ENCODE results near the gene SERPINB1. TPM values are rescaled to one million over a fixed set of nuclear protein-coding genes. Genes with fewer than 3 reads are reported as not detected.
A peak's percentile ranks its signal among the peaks of the same experiment; 100 is the strongest.
"Not testable (repeated sequence)": the region's sequence is repeated elsewhere in the genome, so short reads cannot be mapped to it uniquely, and the experiment has no call there.

The SERPINB1 gene
- total RNA-seq, 1 experiment from 2014 or later: 2.3 TPM

DNA sequence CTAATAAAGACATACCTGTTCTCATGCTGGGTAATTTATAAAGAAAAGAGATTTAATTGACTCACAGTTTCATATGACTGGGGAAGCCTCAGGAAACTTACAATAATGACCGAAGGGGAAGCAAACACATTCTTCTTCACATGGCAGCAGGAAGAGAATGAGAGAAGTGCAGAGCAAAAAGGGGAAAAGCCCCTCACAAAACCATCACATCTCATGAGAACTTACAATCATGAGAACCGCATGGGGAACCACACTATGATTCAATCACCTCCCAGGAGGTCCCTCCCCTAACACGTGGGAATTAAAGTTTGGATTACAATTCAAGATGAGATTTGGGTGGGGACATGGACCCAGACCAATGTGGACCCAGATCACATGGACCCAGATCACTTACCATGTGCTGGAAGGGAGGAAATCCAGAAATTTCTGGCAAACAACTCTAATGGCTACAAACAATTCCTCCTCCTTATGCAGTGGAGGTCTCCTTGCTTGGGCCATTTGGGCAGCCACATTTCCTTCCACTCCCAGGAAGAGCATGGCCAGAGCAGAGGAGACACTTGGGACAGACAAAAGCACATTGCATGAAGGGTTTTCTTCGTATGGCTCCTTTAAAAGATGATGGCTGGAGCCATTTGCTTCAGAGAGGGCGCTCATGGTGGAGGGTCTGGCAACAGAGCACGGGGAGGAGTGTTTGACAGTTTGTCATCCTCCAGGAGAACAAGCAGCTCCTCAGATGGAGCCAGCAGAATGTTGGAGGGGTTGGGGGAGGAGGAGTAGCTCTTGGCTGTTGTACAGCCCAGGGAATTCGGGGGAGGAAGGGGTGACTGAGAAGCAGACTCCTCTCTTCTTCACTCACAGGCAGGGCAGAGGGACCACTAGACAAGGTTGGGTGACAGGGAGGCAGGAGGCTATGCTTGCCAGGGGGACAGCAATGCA lies 31.0 kb upstream of the SERPINB1 start:
- Histone ChIP-seq H3K4me1 (peaks cover 13% of the 10 kb centered on the region), H3K27me3 (no peaks in the 10 kb centered on the region), H3K27ac (no peak overlapping the region), H3K4me3 (no peak overlapping the region), H3K9me3 (replicated peaks) (0 out of 2 replicates have a peak, but pooled peaks cover 2% of the 10 kb centered on the region), H3K36me3 (no peaks in the 10 kb centered on the region)
- DNase-seq: no peak

GRCh38 chr6:2871953-2872352 lies 30.3 kb upstream of the SERPINB1 start:
- H3K9me3 ChIP-seq (replicated peaks): 0 out of 2 replicates have a peak, but pooled peaks cover 2% of the 10 kb centered on the region
- H3K27me3 ChIP-seq: no peaks in the 10 kb centered on the region
- no peak for DNase-seq
- H3K36me3 ChIP-seq: no peaks in the 10 kb centered on the region
- H3K4me3 ChIP-seq: no peak overlapping the region
- peaks cover 6% of the 10 kb centered on the region for H3K4me1 ChIP-seq
- H3K27ac ChIP-seq: no peak overlapping the region

DNA sequence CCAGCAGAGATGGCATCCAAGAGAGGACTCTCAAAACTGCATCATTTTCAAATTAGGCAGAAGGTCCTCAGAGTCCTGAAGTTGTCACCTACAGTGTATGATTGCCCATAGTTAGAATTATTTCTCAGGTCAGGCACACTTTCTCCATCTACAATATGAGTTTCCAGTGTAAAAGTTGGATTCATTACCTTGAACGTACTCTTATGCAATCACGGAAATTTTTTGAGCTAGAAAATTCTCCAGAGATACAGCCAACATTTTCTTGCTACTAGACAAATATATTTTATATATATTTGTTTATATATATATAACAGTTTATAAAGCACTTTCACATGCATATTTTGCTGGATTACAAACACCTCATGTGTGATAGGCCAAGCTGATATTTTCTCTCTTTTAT lies 29.4 kb upstream of the SERPINB1 start:
- H3K27me3 ChIP-seq: no peaks in the 10 kb centered on the region
- no peak for DNase-seq
- H3K9me3 ChIP-seq (replicated peaks): 0 out of 2 replicates have a peak, but pooled peaks cover 2% of the 10 kb centered on the region
- H3K4me3 ChIP-seq: no peak overlapping the region
- H3K27ac ChIP-seq: no peak overlapping the region
- H3K4me1 ChIP-seq: peaks cover 1% of the 10 kb centered on the region; the same call in 1 of the 2 replicates
- H3K36me3 ChIP-seq: no peaks in the 10 kb centered on the region

DNA sequence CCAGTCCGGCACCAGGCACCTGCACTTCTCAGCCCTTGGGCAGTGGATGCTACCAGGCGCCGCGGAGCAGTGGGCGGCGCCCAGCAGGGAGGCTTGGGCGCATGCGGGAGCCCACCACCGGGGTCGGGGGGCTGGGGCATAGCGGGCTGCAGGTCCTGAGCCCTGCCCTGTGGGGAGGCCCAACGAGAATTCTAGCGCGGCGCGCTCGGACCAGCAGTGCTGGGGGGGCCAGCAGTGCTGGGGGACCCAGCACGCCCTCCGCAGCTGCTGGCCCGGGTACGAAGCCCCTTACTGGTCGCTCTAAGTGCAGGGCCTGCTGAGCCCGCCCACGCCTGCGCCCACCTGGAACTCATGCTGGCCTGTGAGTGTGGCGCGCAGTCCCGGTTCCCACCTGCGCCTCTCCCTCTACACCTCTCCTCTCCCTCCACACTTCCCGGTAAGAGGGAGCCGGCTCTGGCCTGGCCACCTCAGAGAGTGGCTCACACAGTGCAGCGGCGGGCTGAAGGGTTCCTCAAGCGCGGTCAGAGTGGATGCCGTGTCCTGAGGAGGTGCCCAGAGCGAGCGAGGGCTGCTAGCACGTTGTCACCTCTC lies 28.5 kb upstream of the SERPINB1 start:
- H3K9me3 ChIP-seq (replicated peaks): 0 out of 2 replicates have a peak, but pooled peaks cover 2% of the 10 kb centered on the region
- no peak for DNase-seq
- H3K27me3 ChIP-seq: no peaks in the 10 kb centered on the region
- no peak overlapping the region for H3K4me3 ChIP-seq
- H3K27ac ChIP-seq: no peak overlapping the region
- H3K4me1 ChIP-seq: peaks cover 7% of the 10 kb centered on the region
- H3K36me3 ChIP-seq: no peaks in the 10 kb centered on the region

- H3K4me3 ChIP-seq: no peak overlapping the region
- H3K27ac ChIP-seq: no peak overlapping the region
- H3K36me3 ChIP-seq: no peaks in the 10 kb centered on the region
- no peak for DNase-seq
- H3K27me3 ChIP-seq: no peaks in the 10 kb centered on the region
- H3K9me3 ChIP-seq (replicated peaks): 0 out of 2 replicates have a peak, but pooled peaks cover 2% of the 10 kb centered on the region
- peaks cover 12% of the 10 kb centered on the region for H3K4me1 ChIP-seq
Observed at GRCh38 chr6:2868637-2869036, 27.0 kb upstream of the SERPINB1 start.

GRCh38 chr6:2866171-2866846 lies 24.6 kb upstream of the SERPINB1 start:
- no peak for DNase-seq
- no peak overlapping the region for H3K27ac ChIP-seq
- peaks cover 27% of the 10 kb centered on the region for H3K4me1 ChIP-seq
- no peak overlapping the region for H3K4me3 ChIP-seq
- H3K9me3 ChIP-seq (replicated peaks): no peaks in the 10 kb centered on the region
- H3K36me3 ChIP-seq: no peaks in the 10 kb centered on the region
- H3K27me3 ChIP-seq: no peaks in the 10 kb centered on the region

DNA sequence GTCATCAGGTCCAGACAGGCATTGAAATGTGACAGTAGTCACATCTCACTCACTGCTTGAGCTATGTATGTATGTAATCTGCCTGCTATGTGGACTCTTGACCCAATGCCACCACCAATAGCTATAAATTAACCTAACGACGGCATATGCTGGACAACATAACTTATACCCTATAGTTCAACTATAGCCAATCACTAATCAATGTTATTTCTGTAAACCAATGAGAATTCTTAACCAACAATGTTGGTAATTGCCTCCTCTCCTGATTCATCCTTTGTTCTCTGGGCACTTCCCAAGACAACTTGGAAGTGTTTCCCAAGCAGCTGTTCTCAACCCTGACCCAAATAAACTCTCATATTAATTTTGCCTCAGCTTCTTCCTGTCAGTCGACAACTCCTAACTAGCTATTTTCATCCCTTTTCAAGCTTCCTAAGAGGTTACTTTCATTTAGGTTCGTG lies 24.1 kb upstream of the SERPINB1 start:
- Histone ChIP-seq H3K9me3 (replicated peaks) (no peaks in the 10 kb centered on the region), H3K27ac (no peak overlapping the region), H3K27me3 (no peaks in the 10 kb centered on the region), H3K4me3 (no peak overlapping the region), H3K4me1 (peaks cover 27% of the 10 kb centered on the region), H3K36me3 (no peaks in the 10 kb centered on the region)
- no peak for DNase-seq

DNA sequence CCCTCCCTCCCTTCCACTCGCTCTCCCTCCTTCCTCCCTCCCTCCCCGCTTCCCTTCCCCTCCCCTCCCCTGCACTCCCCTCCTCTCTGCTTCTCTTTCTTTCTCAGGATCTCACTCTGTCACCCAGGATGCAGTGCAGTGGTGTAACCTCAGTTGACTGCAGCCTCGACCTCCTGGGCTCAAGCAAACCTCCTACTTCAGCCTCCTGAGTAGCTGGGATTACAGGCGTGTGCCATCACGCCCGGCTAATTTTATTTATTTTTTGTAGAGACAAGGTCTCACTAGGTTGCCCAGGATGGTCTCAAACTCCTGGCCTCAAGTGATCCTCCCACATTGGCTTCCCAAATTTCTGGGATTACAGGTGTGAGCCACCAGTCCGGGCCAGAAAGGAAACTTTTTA lies 23.6 kb upstream of the SERPINB1 start:
- H3K9me3 ChIP-seq (replicated peaks): no peaks in the 10 kb centered on the region
- no peaks in the 10 kb centered on the region for H3K36me3 ChIP-seq
- peaks cover 27% of the 10 kb centered on the region for H3K4me1 ChIP-seq
- no peaks in the 10 kb centered on the region for H3K27me3 ChIP-seq
- no peak overlapping the region for H3K4me3 ChIP-seq
- DNase-seq: no peak
- no peak overlapping the region for H3K27ac ChIP-seq

DNA sequence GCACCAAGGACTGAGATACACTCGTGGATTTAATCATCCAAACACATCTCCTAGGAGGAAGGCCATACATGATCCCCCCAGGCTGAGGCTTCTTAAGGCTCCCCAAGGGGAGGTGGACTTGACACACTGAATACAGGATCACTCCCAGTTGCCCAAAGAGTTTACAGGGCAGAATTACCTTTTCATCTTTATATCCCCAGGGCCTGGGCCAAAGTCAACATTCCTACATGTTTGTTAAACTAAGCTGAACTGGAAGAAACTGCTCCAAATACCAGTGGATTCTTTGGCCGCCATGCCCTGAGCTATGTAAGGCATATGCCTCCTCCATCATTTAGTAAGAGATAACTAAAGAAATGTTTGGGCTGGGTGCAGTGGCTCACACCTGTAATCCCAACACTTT lies 22.2 kb upstream of the SERPINB1 start:
- Histone ChIP-seq H3K4me1 (peaks cover 27% of the 10 kb centered on the region), H3K4me3 (no peak overlapping the region), H3K27me3 (no peaks in the 10 kb centered on the region), H3K36me3 (no peaks in the 10 kb centered on the region), H3K27ac (no peak overlapping the region), H3K9me3 (replicated peaks) (no peaks in the 10 kb centered on the region)
- peak in 1 of 2 experiments; percentile 23 for DNase-seq

- no peaks in the 10 kb centered on the region for H3K9me3 ChIP-seq (replicated peaks)
- no peak overlapping the region for H3K4me3 ChIP-seq
- H3K27me3 ChIP-seq: no peaks in the 10 kb centered on the region
- peaks cover 27% of the 10 kb centered on the region for H3K4me1 ChIP-seq
- no peaks in the 10 kb centered on the region for H3K36me3 ChIP-seq
- DNase-seq: peak; percentile 11 to 64
- H3K27ac ChIP-seq: peak overlapping the region; percentile 72
Observed at GRCh38 chr6:2862712-2863181, 21.1 kb upstream of the SERPINB1 start.

GRCh38 chr6:2861822-2862164 lies 20.1 kb upstream of the SERPINB1 start:
- Histone ChIP-seq H3K4me1 (peaks cover 27% of the 10 kb centered on the region), H3K36me3 (no peaks in the 10 kb centered on the region), H3K9me3 (replicated peaks) (no peaks in the 10 kb centered on the region), H3K4me3 (no peak overlapping the region), H3K27ac (no peak overlapping the region), H3K27me3 (no peaks in the 10 kb centered on the region)
- DNase-seq: no peak

- Histone ChIP-seq H3K9me3 (replicated peaks) (no peaks in the 10 kb centered on the region), H3K4me1 (peaks cover 27% of the 10 kb centered on the region), H3K27ac (no peak overlapping the region), H3K27me3 (no peaks in the 10 kb centered on the region), H3K4me3 (no peak overlapping the region), H3K36me3 (no peaks in the 10 kb centered on the region)
- DNase-seq: no peak
Observed at GRCh38 chr6:2861060-2861821, 19.6 kb upstream of the SERPINB1 start.

DNA sequence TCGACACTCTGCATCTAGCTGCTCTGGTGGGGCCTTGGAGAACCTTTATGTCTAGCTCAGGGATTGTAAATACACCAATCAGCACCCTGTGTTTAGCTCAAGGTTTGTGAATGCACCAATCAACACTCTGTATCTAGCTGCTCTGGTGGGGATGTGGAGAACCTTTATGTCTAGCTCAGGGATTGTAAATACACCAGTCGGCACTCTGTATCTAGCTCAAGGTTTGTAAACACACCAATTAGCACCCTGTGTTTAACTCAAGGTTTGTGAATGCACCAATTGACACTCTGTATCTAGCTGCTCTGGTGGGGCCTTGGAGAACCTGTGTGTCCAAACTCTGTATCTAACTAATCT lies 19.0 kb upstream of the SERPINB1 start:
- not testable (repeated sequence) for H3K4me3 ChIP-seq; H3K27me3 ChIP-seq; DNase-seq; H3K9me3 ChIP-seq (replicated peaks); H3K27ac ChIP-seq; H3K36me3 ChIP-seq
- H3K4me1 ChIP-seq: peaks cover 26% of the 10 kb centered on the region

Measured in SJCRH30 (cell line).